GM18861 (cell line): ENCODE results near the gene CPNE5.
"Not testable (repeated sequence)": the region's sequence is repeated elsewhere in the genome, so short reads cannot be mapped to it uniquely, and the experiment has no call there.

Experiments used
- ATAC-seq: cut with Tn5 transposase; IDR thresholded peaks from one replicate; pipeline ENCODE4 v1.9.1; 2021; ENCODE audit not compliant: unreplicated experiment

CPNE5 gene

GRCh38 chr6:36728289-36729160 is 110.7 kb downstream of the CPNE5 start:
- no peak for ATAC-seq

- ATAC-seq: no peak
Measured at GRCh38 chr6:36727505-36728021, 111.7 kb downstream of the CPNE5 start.

- ATAC-seq: no peak
Measured at GRCh38 chr6:36725581-36725980, 113.7 kb downstream of the CPNE5 start.

- no peak for ATAC-seq
Measured at GRCh38 chr6:36724514-36725390, 114.5 kb downstream of the CPNE5 start.

- ATAC-seq: not testable (repeated sequence)
Measured at GRCh38 chr6:36723992-36724391, 115.3 kb downstream of the CPNE5 start.

- no peak for ATAC-seq
Measured at GRCh38 chr6:36722879-36723278, 116.4 kb downstream of the CPNE5 start.

- ATAC-seq: no peak
Measured at GRCh38 chr6:36722365-36722764, 116.9 kb downstream of the CPNE5 start.

- no peak for ATAC-seq
Measured at GRCh38 chr6:36721369-36722140, 117.7 kb downstream of the CPNE5 start.

GRCh38 chr6:36720251-36721141 is 118.7 kb downstream of the CPNE5 start:
- ATAC-seq: no peak

- no peak for ATAC-seq
Measured at GRCh38 chr6:36719126-36719525, 120.1 kb downstream of the CPNE5 start.

GRCh38 chr6:36718560-36718959 is 120.7 kb downstream of the CPNE5 start:
- ATAC-seq: no peak

- no peak for ATAC-seq
Measured at GRCh38 chr6:36717871-36718540, 121.2 kb downstream of the CPNE5 start.

GRCh38 chr6:36717231-36717825 is 121.9 kb downstream of the CPNE5 start:
- no peak for ATAC-seq

- no peak for ATAC-seq
Measured at GRCh38 chr6:36716476-36717093, 122.7 kb downstream of the CPNE5 start.

GRCh38 chr6:36715469-36715868 is 123.8 kb downstream of the CPNE5 start:
- ATAC-seq: no peak

- no peak for ATAC-seq
Measured at GRCh38 chr6:36714511-36714910, 124.7 kb downstream of the CPNE5 start.

- ATAC-seq: no peak
Measured at GRCh38 chr6:36713846-36714245, 125.4 kb downstream of the CPNE5 start.

GRCh38 chr6:36712816-36713215 is 126.4 kb downstream of the CPNE5 start:
- ATAC-seq: no peak

GRCh38 chr6:36706339-36706738 is 132.9 kb downstream of the CPNE5 start:
- ATAC-seq: no peak
